GM18868 (cell line): ENCODE data around the gene GANC.
"Not testable (repeated sequence)": the region's sequence is repeated elsewhere in the genome, so short reads cannot be mapped to it uniquely, and the experiment has no call there.

ENCODE experiments used
- ATAC-seq: cut with Tn5 transposase; IDR thresholded peaks from one replicate; pipeline ENCODE4 v1.9.1; 2021; ENCODE audit warnings: mild to moderate bottlenecking, moderate library complexity; ENCODE audit not compliant: unreplicated experiment

The GANC gene, protein sequence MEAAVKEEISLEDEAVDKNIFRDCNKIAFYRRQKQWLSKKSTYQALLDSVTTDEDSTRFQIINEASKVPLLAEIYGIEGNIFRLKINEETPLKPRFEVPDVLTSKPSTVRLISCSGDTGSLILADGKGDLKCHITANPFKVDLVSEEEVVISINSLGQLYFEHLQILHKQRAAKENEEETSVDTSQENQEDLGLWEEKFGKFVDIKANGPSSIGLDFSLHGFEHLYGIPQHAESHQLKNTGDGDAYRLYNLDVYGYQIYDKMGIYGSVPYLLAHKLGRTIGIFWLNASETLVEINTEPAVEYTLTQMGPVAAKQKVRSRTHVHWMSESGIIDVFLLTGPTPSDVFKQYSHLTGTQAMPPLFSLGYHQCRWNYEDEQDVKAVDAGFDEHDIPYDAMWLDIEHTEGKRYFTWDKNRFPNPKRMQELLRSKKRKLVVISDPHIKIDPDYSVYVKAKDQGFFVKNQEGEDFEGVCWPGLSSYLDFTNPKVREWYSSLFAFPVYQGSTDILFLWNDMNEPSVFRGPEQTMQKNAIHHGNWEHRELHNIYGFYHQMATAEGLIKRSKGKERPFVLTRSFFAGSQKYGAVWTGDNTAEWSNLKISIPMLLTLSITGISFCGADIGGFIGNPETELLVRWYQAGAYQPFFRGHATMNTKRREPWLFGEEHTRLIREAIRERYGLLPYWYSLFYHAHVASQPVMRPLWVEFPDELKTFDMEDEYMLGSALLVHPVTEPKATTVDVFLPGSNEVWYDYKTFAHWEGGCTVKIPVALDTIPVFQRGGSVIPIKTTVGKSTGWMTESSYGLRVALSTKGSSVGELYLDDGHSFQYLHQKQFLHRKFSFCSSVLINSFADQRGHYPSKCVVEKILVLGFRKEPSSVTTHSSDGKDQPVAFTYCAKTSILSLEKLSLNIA (N-terminal part only)

GRCh38 chr15:42272939-42273899 is at the start of gene GANC, which contains the start of gene TMEM87A:
GANC (plus strand) TSS chr15:42273201; CDS start chr15:42274482, 1,281 bp downstream.
TMEM87A (minus strand) TSS chr15:42273433; CDS start chr15:42273398, 35 bp downstream.
- ATAC-seq: peak; percentile 91

DNA sequence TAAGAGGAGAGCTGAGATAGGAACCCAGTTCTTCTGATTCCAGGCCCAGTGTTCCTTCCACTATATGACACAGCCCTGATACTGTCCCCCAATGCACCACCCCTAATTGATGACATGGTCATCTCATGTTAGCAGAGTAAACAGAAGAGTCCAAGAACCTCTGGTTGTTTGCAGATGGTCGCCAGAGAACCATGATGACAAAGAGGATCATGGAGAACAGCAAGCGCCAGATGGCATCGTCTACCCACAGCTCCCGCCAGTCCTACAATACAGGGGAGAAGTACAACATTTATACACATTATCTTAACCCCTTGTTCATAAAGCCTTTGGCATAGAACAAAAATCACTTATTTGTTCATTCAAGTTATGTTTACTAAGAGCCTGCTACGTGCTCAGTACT is 46.4 kb upstream of the GANC start:
- no peak for ATAC-seq

DNA sequence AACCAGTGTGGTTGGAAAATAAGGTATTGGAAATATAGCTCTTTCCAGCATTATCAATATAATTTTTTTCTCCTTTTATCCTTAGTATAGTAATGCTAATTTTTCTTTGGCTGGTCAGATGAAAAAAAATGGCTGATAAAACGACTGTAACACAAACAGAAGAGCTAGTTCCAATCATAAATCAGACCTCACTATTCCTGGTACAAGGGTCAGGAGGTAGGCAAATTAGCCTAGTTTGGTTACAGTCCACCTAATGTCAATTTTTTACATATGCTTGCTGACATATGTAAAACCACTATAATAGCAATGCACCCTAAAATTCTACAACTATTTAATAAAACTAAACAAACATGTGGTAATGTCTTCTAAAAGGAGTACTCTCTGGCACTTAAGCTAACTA is 45.0 kb upstream of the GANC start:
- no peak for ATAC-seq

DNA sequence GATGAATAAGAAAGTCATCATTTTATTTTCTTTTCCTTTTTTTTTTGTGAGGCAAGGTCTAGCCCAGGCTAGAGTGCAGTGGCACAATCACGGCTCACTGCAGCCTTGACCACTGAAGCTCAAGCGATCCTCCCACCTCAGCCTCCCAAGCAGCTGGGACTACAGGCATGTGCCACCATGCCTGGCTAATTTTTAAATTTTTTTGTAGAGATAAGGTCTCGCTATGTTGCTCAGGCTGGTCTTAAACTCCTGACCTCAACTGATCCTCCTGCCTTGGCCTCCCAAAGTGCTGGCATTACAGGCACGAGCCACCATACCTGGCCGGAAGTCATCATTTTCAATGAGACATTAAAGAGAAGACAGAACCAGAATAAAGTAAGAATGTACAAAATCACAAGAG is 44.0 kb upstream of the GANC start:
- not testable (repeated sequence) for ATAC-seq

- ATAC-seq: no peak
These were observed 41.9 kb upstream of the GANC start for GRCh38 chr15:42231088-42231487.

DNA sequence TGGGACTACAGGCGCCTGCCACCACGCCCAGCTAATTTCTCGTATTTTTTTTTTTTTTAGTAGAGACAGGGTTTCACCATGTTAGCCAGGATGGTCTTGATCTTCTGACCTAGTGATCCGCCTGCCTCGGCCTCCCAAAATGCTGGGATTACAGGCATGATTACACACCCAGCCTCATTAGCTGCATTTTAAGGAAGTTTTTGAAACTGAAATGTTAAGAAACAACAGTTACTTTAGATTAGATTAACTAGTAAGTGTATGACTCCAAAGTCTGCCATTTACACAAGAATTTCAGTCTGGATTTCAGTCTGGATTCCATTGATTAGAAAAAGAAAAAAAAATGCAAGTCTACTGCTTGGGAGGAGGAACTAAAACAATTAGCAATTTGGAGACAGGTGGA is 40.4 kb upstream of the GANC start:
- ATAC-seq: no peak

DNA sequence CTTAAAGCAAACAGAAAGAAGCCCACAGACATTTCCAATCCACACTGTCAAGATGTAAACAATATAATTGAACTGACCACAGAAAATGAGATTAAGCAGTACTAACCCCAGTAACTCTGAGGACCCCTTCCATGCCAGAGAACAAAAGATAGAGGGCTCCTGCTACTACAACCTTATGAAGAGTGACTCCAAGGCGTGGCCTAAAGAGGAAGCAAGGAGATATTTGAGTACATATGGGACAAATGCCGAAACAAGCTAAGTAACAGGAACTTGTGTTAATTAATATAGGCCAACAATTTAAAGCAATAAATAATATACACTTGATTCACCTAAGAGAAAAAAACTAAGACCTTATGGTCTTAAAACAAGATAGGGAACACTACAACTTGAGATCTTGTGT is 39.9 kb upstream of the GANC start:
- no peak for ATAC-seq

DNA sequence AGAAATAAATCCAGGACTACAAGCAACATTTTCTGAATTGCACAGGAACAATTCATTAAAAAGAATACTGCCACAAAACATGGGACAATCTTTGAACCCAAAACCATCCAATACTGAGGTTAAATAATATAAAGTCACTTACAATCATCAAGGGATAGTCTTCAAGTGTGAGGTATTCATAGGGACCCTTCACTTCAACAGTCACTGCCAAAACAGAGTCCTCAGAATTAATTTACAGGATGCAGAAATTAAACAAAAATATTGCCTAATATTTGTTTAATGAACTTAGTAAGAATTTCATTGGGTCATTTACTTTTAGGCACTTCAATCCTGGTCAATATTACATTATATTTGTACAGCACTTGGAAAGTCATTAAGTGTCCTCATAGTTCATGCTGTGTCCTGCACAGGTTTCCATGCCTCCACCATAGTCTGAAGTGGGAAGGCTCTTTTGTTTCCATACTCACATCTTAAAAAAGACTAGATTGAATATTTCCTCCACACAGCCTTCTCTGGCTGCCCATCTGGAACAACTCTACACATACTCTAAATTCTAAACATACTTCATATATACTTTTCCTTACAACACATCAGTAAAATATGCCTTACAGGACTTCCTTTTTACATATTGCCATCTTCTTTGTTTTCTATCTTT is 33.3 kb upstream of the GANC start:
- no peak for ATAC-seq

GRCh38 chr15:42240823-42241222 is 32.2 kb upstream of the GANC start:
- ATAC-seq: no peak

DNA sequence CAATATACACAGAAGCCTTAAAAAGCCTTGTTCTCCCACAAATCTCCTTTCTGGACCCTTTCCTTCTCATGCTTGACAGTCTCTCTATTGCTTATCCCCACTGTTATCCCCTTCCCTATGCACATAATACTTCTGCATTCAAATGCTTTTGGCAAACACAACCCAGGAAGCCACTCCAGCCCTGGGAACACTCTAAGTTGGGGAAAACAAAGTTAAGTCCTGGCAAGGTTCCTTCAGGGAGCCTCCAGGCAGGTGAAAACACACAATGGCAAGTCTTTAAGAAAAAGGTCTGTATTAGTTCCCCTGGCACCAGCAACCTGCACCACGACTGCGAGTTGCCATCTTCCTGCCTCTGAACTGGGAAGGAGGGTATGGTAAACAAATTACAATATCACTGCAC is 19.7 kb upstream of the GANC start:
- ATAC-seq: no peak

- no peak for ATAC-seq
These were observed 8.2 kb upstream of the GANC start for GRCh38 chr15:42264795-42265194.

DNA sequence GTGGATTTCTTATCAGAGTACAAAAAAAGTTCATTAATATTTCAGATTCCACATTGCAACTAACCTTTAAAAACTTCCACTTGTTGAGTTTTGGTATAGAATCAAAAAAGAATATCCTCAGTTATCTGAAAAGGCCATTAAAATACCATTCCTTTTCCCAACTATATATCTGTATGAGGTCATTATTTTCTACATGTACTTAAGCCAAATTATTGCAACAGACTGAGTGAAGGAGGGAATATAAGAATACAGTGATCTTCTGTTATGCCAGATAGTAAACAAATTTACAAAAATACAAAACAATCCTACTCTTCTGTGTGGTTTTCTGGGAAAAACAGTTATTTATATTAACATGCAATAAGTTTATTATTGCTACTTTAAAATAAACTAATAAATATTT is 5.7 kb upstream of the GANC start:
- no peak for ATAC-seq

DNA sequence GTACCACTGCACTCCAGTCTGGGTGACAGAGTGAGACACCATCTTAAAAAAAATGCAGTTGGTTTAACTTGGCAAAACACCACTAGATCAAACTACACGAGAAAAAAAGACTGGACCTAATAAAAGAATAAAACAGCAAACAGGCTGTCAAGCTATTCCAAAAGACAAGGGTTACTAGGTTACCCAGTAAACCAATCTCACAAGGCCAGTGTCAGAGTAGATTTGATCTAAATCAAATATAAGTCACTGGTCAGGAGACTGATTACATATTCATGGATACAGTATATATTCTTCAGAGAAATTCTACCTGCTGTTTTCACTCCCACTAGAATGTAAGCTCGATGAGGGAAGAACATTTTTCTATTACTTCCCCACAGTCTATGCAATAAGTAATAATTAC is 2.5 kb upstream of the GANC start:
- no peak for ATAC-seq

GRCh38 chr15:42270996-42271395 is 2.0 kb upstream of the GANC start:
- no peak for ATAC-seq

DNA sequence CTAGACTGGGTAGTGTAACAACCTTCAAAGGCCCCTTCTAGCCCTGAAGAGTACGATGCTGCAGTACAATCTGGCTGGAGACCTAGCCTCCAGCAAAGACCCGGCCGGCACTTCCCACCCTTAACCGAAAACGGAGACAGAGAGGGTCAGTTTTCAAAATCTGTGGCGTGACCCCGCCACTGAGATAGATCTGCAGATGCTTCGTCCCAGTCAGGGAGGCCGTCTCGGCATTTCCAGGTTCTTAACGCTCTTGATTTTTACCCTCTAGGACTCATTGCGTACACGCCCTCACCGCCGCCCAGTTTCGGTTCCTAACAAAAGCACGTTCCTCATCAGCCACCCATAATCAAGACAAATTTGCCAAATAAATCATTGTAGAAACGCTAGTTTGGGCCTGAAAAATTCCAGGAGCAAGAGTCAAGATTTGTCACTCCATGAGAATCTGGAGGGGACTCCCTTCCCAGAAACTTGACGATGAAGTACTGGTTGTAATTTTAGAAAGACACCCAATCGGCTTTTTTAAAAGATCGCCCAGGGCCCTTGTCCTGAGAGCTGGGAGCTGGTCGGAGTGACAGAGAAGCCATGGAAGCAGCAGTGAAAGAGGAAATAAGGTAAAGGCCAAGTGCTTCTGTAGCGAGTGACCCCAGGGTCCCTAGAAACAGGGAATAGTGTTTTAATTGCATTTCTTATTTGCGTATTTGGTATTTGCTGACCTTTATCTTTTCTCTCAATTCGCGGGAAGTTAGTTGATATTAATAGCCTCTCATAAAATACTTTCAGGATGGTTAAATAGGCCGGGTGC is 1.1 kb downstream of the GANC start:
- ATAC-seq: peak; percentile 26

DNA sequence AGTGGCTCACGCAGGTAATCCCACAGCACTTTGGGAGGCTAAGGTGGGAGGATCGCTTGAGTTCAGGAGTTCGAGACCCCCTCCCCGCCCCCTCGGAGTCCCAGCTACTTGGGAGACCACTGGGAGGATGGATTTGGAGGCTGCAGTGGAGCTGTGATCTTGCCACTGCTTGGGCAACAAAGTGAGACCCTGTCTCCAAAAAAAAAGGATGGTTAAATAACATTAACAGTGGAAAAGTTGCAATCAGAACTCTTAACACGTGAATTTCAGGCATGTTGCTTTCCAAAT is 1.6 kb downstream of the GANC start:
- ATAC-seq: no peak

- ATAC-seq: no peak
These were observed 2.9 kb downstream of the GANC start for GRCh38 chr15:42275780-42276391.

GRCh38 chr15:42276762-42277161 is 3.8 kb downstream of the GANC start:
- no peak for ATAC-seq

DNA sequence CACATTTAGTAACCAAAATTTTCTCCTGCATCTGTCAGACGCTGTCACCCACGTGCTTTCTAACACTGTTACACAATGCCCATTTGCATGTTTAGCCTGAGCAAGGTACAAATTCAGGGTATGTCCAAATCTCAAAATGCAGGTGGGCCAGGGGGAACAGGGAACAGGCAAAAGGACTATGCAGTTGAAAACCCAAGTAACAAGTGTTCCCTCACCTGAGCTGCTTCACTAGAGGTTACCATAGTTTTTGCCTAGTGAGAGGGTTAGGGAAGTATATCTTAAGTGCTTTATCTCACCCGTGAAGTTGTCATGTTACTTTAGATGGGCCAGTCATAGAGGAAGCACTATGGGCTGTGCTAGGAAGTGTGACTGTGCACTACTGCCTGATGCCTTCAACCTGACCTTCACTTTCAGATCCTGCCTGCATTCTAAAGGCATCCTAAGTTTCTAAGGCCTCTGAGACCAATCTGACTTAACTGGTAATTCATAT is 6.3 kb downstream of the GANC start:
- ATAC-seq: no peak
